GM23248 (cell line): Measurements from ENCODE around the gene TRAF2.

ENCODE experiments used
- EZH2 ChIP-seq: fragments of 200-600 bp; sonication (generic); IDR thresholded peaks from 2 replicates; pipeline ENCODE4 v1.6.1; 2018; ENCODE audit warnings: antibody characterized with exemption, mild to moderate bottlenecking; ENCODE audit not compliant: insufficient read depth, poor library complexity, severe bottlenecking
- EZH2phosphoT487 ChIP-seq: fragments of 200-600 bp; sonication (generic); IDR thresholded peaks from 2 replicates; pipeline ENCODE4 v1.6.1; 2018; ENCODE audit warnings: antibody characterized with exemption, moderate library complexity, mild to moderate bottlenecking, low read depth; ENCODE audit not compliant: insufficient read depth

DNA sequence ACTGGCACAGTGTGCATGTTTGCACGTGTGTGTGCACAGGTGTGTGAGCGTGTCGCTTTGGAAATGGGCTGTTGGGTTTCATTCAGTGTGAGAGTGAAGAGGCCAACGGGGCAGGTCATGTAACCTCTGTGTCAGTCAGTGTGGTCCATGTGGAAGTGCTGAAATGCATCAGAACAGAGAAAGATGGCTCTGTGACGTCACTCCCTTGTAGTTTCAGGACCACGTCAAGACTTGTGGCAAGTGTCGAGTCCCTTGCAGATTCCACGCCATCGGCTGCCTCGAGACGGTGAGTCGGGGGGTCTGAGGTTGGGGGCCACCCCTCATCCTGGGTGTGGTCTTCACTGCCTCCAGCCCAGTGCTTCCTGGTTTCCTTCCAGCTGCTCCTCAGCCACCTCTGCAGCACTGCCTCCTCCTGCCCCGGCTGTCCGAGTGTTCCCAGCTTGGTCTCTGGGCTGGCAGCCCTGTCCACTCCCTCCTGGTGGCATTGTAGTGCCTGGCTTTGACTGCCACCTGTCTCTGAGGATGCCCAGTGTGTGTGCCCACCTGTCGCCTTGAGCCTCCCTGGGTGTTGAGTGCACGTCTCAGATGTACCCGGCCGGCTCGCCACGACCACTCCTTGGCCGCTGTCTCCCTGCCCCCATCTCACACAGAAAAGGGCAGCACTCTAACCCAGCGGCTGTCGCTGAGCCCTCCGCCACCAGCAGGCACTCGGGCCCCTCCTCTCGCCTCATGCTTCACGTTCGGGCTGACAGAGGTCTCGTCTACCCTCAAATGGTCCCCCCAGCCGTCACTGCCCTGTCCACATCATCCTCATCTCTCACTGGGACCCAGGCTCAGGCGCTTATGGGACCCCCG, 30.2 kb downstream of the TRAF2 start:
- no peak for TF ChIP-seq EZH2
- TF ChIP-seq EZH2phosphoT487, result no peak
